Activated naive CD4-positive, alpha-beta T cell treated with anti-CD3 and anti-CD28 coated beads, Interleukin-2, amount 10 ng/mL, durations not matched to agents 7 days and 5 days (primary cell): ENCODE measurements around the gene MMAB.

Source experiments
- CTCF ChIA-PET: fragments of 350-600 bp; sonication (Branson Sonifier 250); formaldehyde crosslinking; loops from one replicate; lab custom pipeline; 2021; ENCODE audit warnings: antibody characterized with exemption; lab: Charles Lee
- DNase-seq: peaks from one replicate; pipeline ENCODE4 v3.0.0-alpha.2; 2020
- H3K27ac Mint-ChIP-seq: one replicate; pipeline ENCODE4 v1.8.0; 2021; ENCODE audit warnings: mild to moderate bottlenecking, moderate library complexity, mixed read lengths
- H3K27me3 Mint-ChIP-seq: one replicate; pipeline ENCODE4 v1.8.0; 2021; ENCODE audit warnings: mild to moderate bottlenecking, mixed read lengths
- H3K36me3 Mint-ChIP-seq: one replicate; pipeline ENCODE4 v1.8.0; 2021; ENCODE audit warnings: mixed read lengths
- H3K4me1 Mint-ChIP-seq: one replicate; pipeline ENCODE4 v1.8.0; 2021; ENCODE audit warnings: mixed read lengths
- H3K4me3 Mint-ChIP-seq: one replicate; pipeline ENCODE4 v1.8.0; 2021; ENCODE audit warnings: mild to moderate bottlenecking, moderate library complexity, mixed read lengths
- H3K9me3 Mint-ChIP-seq: one replicate; pipeline ENCODE4 v1.8.0; 2021; ENCODE audit warnings: mixed read lengths

MMAB gene

DNA sequence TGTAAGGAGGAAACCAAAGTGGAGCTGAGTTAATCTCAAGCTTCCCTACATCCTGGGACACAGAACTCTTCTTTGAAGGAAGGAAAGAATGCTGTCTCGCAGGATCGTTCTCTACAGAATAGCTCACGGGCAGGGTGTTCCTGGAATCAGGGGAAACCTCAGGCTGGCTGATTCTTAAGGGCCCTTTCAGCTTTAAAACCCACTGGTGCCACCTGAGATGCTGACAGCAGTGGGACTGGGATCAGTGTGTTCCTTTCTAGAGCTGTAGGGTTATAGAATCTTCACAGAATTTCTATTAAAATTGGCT lies 48.1 kb downstream of the MMAB start:
- Mint-ChIP-seq H3K27ac (no peak overlapping the region), H3K27me3 (no peaks in the 10 kb centered on the region), H3K4me1 (no peaks in the 10 kb centered on the region), H3K4me3 (no peak overlapping the region), H3K9me3 (no peaks in the 10 kb centered on the region), H3K36me3 (peaks cover 19% of the 10 kb centered on the region)
- DNase-seq, result no peak
- CTCF ChIA-PET, result interaction anchor here (1.3 to 2.4 kb wide), 4 partner anchors 12 to 252 kb away, joined by 4 to 6 read pairs (median 5); no protein-coding TSS in a partner anchor

- Mint-ChIP-seq H3K4me1 (no peaks in the 10 kb centered on the region), H3K27me3 (no peaks in the 10 kb centered on the region), H3K4me3 (no peak overlapping the region), H3K36me3 (peaks cover 17% of the 10 kb centered on the region), H3K27ac (no peak overlapping the region), H3K9me3 (no peaks in the 10 kb centered on the region)
- CTCF ChIA-PET, result interaction anchor here (1.0 to 2.4 kb wide), 7 partner anchors 13 to 320 kb away, joined by 3 to 6 read pairs (median 5); no protein-coding TSS in a partner anchor
- no peak for DNase-seq
Observed at GRCh38 chr12:109524466-109525278, 48.6 kb downstream of the MMAB start.

GRCh38 chr12:109523504-109523903 lies 49.8 kb downstream of the MMAB start:
- DNase-seq, result no peak
- Mint-ChIP-seq H3K36me3 (peaks cover 23% of the 10 kb centered on the region), H3K4me1 (no peaks in the 10 kb centered on the region), H3K27ac (no peak overlapping the region), H3K27me3 (no peaks in the 10 kb centered on the region), H3K4me3 (no peak overlapping the region), H3K9me3 (no peaks in the 10 kb centered on the region)
- CTCF ChIA-PET, result interaction anchor here (1.0 to 2.4 kb wide), 5 partner anchors 14 to 322 kb away, joined by 3 to 6 read pairs (median 5); no protein-coding TSS in a partner anchor

DNA sequence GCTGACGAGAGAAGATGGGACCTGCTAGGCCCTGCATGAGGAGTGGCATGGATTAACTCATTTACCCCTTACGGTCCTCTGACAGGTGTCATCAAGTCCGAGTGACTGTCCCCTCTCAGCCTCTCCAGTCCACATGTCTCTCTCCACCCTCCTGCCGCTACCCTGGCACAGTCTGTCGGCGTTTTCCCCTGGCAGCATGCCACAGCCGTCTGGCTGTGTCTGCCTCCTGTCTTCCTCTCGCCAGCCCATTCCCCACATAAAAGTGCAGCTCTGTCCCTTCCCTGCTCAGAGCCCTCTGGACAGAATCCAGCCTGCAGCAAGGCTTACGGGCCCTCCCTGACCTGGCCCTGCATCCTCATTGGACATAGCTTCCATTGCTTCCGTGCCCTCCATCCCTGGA lies 50.2 kb downstream of the MMAB start:
- H3K36me3 Mint-ChIP-seq, result peaks cover 28% of the 10 kb centered on the region
- no peaks in the 10 kb centered on the region for H3K9me3 Mint-ChIP-seq
- H3K27ac Mint-ChIP-seq, result no peak overlapping the region
- H3K27me3 Mint-ChIP-seq, result no peaks in the 10 kb centered on the region
- DNase-seq, result no peak
- no peaks in the 10 kb centered on the region for H3K4me1 Mint-ChIP-seq
- no peak overlapping the region for H3K4me3 Mint-ChIP-seq
- CTCF ChIA-PET, result interaction anchor here (1.2 to 1.8 kb wide), 2 partner anchors 75 to 322 kb away, joined by 3 to 6 read pairs; no protein-coding TSS in a partner anchor

DNA sequence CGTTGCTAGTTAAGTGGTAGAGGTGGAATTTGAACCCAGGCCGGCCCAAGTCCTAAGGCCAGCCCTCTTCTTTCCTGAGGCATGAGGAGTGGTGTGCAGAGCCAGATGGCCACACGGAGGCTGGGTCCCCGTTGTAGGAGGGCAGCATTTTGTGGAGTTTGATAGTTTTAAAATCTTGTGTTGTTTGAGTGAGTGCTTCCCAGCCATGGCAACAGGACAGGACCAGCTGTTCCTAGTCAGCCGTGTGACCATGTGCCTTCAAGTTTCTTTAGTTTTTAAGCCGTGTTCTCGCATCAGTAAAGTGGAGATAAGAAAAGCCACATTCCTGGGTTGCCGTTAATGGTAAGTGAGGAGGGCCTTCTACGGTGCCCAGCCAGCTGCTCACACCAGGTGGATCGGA lies 51.5 kb downstream of the MMAB start:
- Mint-ChIP-seq H3K4me3 (no peak overlapping the region), H3K27me3 (no peaks in the 10 kb centered on the region), H3K4me1 (no peaks in the 10 kb centered on the region), H3K9me3 (no peaks in the 10 kb centered on the region), H3K36me3 (peaks cover 37% of the 10 kb centered on the region), H3K27ac (no peak overlapping the region)
- CTCF ChIA-PET, result interaction anchor here (1.3 kb wide), 1 partner anchor 323 kb away, joined by 3 read pairs; no protein-coding TSS in a partner anchor
- DNase-seq, result no peak

- Mint-ChIP-seq H3K27ac (no peak overlapping the region), H3K4me1 (no peaks in the 10 kb centered on the region), H3K27me3 (no peaks in the 10 kb centered on the region), H3K9me3 (no peaks in the 10 kb centered on the region), H3K36me3 (peaks cover 34% of the 10 kb centered on the region), H3K4me3 (no peak overlapping the region)
- CTCF ChIA-PET, result interaction anchor here (0.7 to 3.2 kb wide), 7 partner anchors 10 to 340 kb away, joined by 3 to 29 read pairs (median 4); no protein-coding TSS in a partner anchor
- DNase-seq, result no peak
Observed at GRCh38 chr12:109519787-109520186, 53.5 kb downstream of the MMAB start.

DNA sequence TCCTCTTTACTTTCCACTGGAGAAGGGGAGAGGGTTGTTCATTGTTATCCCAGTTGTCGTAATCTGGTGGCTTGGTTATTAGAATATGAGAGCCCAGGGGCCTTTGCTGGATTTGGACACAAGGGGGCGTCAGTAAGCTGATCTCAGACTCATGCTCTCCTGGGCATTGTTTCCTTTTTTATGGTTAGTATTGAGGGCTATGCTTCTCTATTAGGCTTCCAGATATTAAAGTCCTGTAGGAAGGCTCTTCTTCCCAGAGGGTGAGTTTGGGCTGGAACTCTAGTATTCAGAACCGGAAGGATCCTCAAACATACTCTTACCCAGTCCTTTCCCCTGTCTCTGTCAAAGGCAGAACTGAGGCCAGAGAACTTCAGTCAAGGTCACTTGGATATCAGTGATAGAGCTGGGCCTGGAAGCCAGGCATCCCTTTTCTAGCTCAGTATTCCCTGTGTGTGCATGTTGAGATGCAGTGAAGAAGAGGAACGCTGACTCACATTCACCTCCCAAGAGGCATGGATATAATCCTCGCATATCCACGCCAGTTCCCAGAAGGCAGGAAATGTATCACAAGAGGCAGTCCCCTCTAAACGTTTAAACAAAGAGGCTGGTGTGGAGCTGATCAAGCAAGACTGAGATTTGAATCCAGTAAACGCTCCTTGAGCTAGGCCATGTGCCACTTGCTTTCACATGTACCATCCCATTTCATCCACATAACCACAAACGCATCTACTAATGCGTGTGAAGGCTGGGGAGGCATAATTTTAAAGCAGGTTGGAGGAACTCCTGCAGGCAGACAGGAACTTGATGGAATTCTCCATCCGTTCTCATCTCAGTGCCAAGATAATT lies 54.3 kb downstream of the MMAB start:
- peak; percentile 75 for DNase-seq
- Mint-ChIP-seq H3K27me3 (no peaks in the 10 kb centered on the region), H3K27ac (no peak overlapping the region), H3K4me1 (no peaks in the 10 kb centered on the region), H3K4me3 (no peak overlapping the region), H3K9me3 (no peaks in the 10 kb centered on the region), H3K36me3 (peaks cover 36% of the 10 kb centered on the region)
- CTCF ChIA-PET, result interaction anchor here (0.7 to 3.2 kb wide), 10 partner anchors 10 to 340 kb away, joined by 3 to 29 read pairs (median 4); partner anchors contain the start of gene MVK

GRCh38 chr12:109517619-109518018 lies 55.7 kb downstream of the MMAB start:
- Mint-ChIP-seq H3K27ac (no peak overlapping the region), H3K9me3 (no peaks in the 10 kb centered on the region), H3K27me3 (no peaks in the 10 kb centered on the region), H3K36me3 (peaks cover 33% of the 10 kb centered on the region), H3K4me1 (no peaks in the 10 kb centered on the region), H3K4me3 (no peak overlapping the region)
- CTCF ChIA-PET, result interaction anchor here (0.8 to 2.6 kb wide), 7 partner anchors 11 to 328 kb away, joined by 3 to 13 read pairs (median 5); no protein-coding TSS in a partner anchor
- DNase-seq, result no peak

GRCh38 chr12:109513977-109514376 lies 59.3 kb downstream of the MMAB start:
- no peak overlapping the region for H3K4me3 Mint-ChIP-seq
- peaks cover 50% of the 10 kb centered on the region for H3K36me3 Mint-ChIP-seq
- no peak overlapping the region for H3K27ac Mint-ChIP-seq
- no peak for DNase-seq
- no peaks in the 10 kb centered on the region for H3K9me3 Mint-ChIP-seq
- H3K27me3 Mint-ChIP-seq, result no peaks in the 10 kb centered on the region
- H3K4me1 Mint-ChIP-seq, result no peaks in the 10 kb centered on the region
- CTCF ChIA-PET, result no interaction called here

DNA sequence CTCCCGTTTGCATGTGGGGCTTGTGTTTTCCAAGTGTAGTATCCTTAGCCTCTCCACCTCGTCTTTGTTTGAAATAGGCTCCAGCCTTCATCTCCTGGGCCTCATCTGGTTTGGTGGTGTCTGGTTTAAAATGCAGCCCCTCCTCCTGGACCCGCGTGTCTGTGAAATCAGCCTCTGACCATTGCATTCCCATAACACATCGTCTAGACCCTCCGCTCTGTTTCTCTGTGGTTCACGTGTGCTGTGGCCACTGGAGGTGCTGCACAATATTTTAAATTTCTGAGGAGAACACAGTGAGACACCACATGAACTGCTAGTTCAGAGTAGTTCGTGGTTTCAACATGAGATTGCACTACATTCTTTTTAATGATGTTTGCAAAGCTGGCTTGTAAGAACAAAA lies 60.3 kb downstream of the MMAB start:
- no peak for DNase-seq
- peaks cover 49% of the 10 kb centered on the region for H3K36me3 Mint-ChIP-seq
- CTCF ChIA-PET, result no interaction called here
- no peaks in the 10 kb centered on the region for H3K27me3 Mint-ChIP-seq
- no peaks in the 10 kb centered on the region for H3K4me1 Mint-ChIP-seq
- no peaks in the 10 kb centered on the region for H3K9me3 Mint-ChIP-seq
- no peak overlapping the region for H3K27ac Mint-ChIP-seq
- H3K4me3 Mint-ChIP-seq, result no peak overlapping the region

GRCh38 chr12:109512608-109513007 lies 60.7 kb downstream of the MMAB start:
- no peak overlapping the region for H3K4me3 Mint-ChIP-seq
- peaks cover 48% of the 10 kb centered on the region for H3K36me3 Mint-ChIP-seq
- no peaks in the 10 kb centered on the region for H3K4me1 Mint-ChIP-seq
- H3K27me3 Mint-ChIP-seq, result no peaks in the 10 kb centered on the region
- H3K27ac Mint-ChIP-seq, result no peak overlapping the region
- DNase-seq, result no peak
- CTCF ChIA-PET, result no interaction called here
- H3K9me3 Mint-ChIP-seq, result no peaks in the 10 kb centered on the region

DNA sequence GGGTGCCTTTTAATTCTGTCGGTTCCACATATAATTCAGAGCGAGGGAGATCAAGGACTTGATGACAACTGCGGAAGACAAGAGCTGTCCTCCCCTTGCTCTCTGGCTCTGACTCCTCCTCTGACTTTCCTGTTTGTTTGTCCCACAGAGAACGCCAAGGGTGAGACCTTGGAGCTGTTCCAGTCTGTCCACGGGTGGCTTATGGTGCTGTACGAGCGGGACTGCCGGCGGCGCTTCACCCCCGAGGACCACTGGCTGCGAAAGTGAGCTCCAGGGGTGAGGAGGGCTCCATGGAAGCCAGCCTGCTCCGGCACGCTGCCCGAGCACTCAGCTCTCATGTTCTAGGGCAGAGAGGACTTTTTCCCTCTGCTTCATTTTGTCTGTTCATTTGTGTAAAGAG lies 63.1 kb downstream of the MMAB start:
- Mint-ChIP-seq H3K4me1 (no peaks in the 10 kb centered on the region), H3K27ac (no peak overlapping the region), H3K27me3 (no peaks in the 10 kb centered on the region), H3K9me3 (no peaks in the 10 kb centered on the region), H3K36me3 (peaks cover 50% of the 10 kb centered on the region), H3K4me3 (no peak overlapping the region)
- CTCF ChIA-PET, result interaction anchor here (1.8 kb wide), 1 partner anchor 264 kb away, joined by 4 read pairs; no protein-coding TSS in a partner anchor
- no peak for DNase-seq

GRCh38 chr12:109504068-109504467 lies 69.2 kb downstream of the MMAB start:
- Mint-ChIP-seq H3K27ac (no peak overlapping the region), H3K9me3 (no peaks in the 10 kb centered on the region), H3K36me3 (peaks cover 49% of the 10 kb centered on the region), H3K4me1 (no peaks in the 10 kb centered on the region), H3K27me3 (no peaks in the 10 kb centered on the region), H3K4me3 (no peak overlapping the region)
- CTCF ChIA-PET, result no interaction called here
- DNase-seq, result no peak
